Sigmoid colon (tissue), 4 donors: ENCODE data around the gene PPP1R9B.

Experiments used
- EP300 ChIP-seq, 4 donors: sonication (generic); formaldehyde crosslinking; IDR thresholded peaks; one replicate each; pipeline ENCODE4 v1.6.1; 2017; ENCODE audit warnings: antibody characterized with exemption in 4 of 4
- POLR2A ChIP-seq, 2 donors: fragments of 450-650 bp; IDR thresholded peaks; one replicate each; pipeline ENCODE4 v1.6.1; 2016; ENCODE audit warnings: antibody characterized with exemption in 2 of 2, mild to moderate bottlenecking in 2 of 2, moderate library complexity in 2 of 2
- POLR2AphosphoS5 ChIP-seq, 4 donors: sonication (generic); formaldehyde crosslinking; IDR thresholded peaks; one replicate each; pipeline ENCODE4 v1.6.1; 2017; ENCODE audit warnings: antibody characterized with exemption in 4 of 4
- TF ChIP-seq, protein P1 (sequence below), 4 experiments: fragments of 450-650 bp in 3 of 4; fragments of 200-600 bp in 1 of 4; IDR thresholded peaks; one replicate each; pipeline ENCODE4 v1.5.1; 2016 to 2019; ENCODE audit warnings: antibody characterized with exemption in 4 of 4, mild to moderate bottlenecking in 3 of 4, moderate library complexity in 2 of 4

- TF ChIP-seq, protein P1, sequence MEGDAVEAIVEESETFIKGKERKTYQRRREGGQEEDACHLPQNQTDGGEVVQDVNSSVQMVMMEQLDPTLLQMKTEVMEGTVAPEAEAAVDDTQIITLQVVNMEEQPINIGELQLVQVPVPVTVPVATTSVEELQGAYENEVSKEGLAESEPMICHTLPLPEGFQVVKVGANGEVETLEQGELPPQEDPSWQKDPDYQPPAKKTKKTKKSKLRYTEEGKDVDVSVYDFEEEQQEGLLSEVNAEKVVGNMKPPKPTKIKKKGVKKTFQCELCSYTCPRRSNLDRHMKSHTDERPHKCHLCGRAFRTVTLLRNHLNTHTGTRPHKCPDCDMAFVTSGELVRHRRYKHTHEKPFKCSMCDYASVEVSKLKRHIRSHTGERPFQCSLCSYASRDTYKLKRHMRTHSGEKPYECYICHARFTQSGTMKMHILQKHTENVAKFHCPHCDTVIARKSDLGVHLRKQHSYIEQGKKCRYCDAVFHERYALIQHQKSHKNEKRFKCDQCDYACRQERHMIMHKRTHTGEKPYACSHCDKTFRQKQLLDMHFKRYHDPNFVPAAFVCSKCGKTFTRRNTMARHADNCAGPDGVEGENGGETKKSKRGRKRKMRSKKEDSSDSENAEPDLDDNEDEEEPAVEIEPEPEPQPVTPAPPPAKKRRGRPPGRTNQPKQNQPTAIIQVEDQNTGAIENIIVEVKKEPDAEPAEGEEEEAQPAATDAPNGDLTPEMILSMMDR (IDR thresholded peaks at IDR 0.05) = peak; percentile 84 to 98 (median 90)
- TF ChIP-seq POLR2A (IDR thresholded peaks at IDR 0.05) = peak in 1 of 2 donors; percentile 44
- peak; percentile 70 to 93 (median 86) for TF ChIP-seq POLR2AphosphoS5 (IDR thresholded peaks at IDR 0.05)
- no peak for TF ChIP-seq EP300 (IDR thresholded peaks at IDR 0.05)
Measured at GRCh38 chr17:50161023-50161910, 10.8 kb upstream of the PPP1R9B start.
